Nephron (organoid): Measurements from ENCODE around the gene GABRG1.

Experiments used
- H3K27ac Mint-ChIP-seq, 3 experiments: 2 replicates each; pipeline ENCODE4 v1.8.0; 2020; ENCODE audit warnings: mixed read lengths in 3 of 3, mild to moderate bottlenecking in 2 of 3, moderate library complexity in 1 of 3
- H3K27me3 Mint-ChIP-seq: 2 replicates; pipeline ENCODE4 v1.8.0; 2021; ENCODE audit warnings: low read depth, mild to moderate bottlenecking, moderate library complexity, mixed read lengths
- H3K36me3 Mint-ChIP-seq: 2 replicates; pipeline ENCODE4 v1.8.0; 2020; ENCODE audit warnings: low read depth, mixed read lengths
- H3K4me1 Mint-ChIP-seq: 2 replicates; pipeline ENCODE4 v1.8.0; 2020; ENCODE audit warnings: mixed read lengths
- H3K4me3 Mint-ChIP-seq, 3 experiments: 2 replicates each; pipeline ENCODE4 v1.8.0; 2020; ENCODE audit warnings: mild to moderate bottlenecking in 3 of 3, mixed read lengths in 3 of 3, moderate library complexity in 2 of 3
- H3K9me3 Mint-ChIP-seq: 2 replicates; pipeline ENCODE4 v1.8.0; 2020; ENCODE audit warnings: mixed read lengths
- CTCF ChIP-seq, 3 experiments: fragments of 200-600 bp; sonication (generic); IDR thresholded peaks; one replicate each; pipeline ENCODE4 v1.5.0; 2021; ENCODE audit warnings: antibody characterized with exemption in 3 of 3; ENCODE audit not compliant: unreplicated experiment in 3 of 3

Gene GABRG1

GRCh38 chr4:46081248-46081647 is 42.6 kb downstream of the GABRG1 start:
- Mint-ChIP-seq H3K27ac (no peak overlapping the region), H3K36me3 (no peaks in the 10 kb centered on the region), H3K4me3 (no peak overlapping the region), H3K9me3 (no peaks in the 10 kb centered on the region), H3K27me3 (no peaks in the 10 kb centered on the region), H3K4me1 (no peaks in the 10 kb centered on the region)
- no peak for TF ChIP-seq CTCF (IDR thresholded peaks at IDR 0.05; ENCODE audit: unreplicated experiment in 3 of 3)

GRCh38 chr4:46073778-46074177 is 50.1 kb downstream of the GABRG1 start:
- Mint-ChIP-seq H3K36me3 (no peaks in the 10 kb centered on the region), H3K27me3 (no peaks in the 10 kb centered on the region), H3K9me3 (no peaks in the 10 kb centered on the region), H3K27ac (no peak overlapping the region), H3K4me3 (no peak overlapping the region), H3K4me1 (no peaks in the 10 kb centered on the region)
- no peak for TF ChIP-seq CTCF (IDR thresholded peaks at IDR 0.05; ENCODE audit: unreplicated experiment in 3 of 3)

- TF ChIP-seq CTCF (IDR thresholded peaks at IDR 0.05; ENCODE audit: unreplicated experiment in 3 of 3): no peak
- H3K9me3 Mint-ChIP-seq: no peaks in the 10 kb centered on the region
- H3K27ac Mint-ChIP-seq: no peak overlapping the region
- no peaks in the 10 kb centered on the region for H3K4me1 Mint-ChIP-seq
- H3K4me3 Mint-ChIP-seq: no peak overlapping the region
- no peaks in the 10 kb centered on the region for H3K27me3 Mint-ChIP-seq
- H3K36me3 Mint-ChIP-seq: no peaks in the 10 kb centered on the region
Measured at GRCh38 chr4:46051392-46051791, 72.5 kb downstream of the GABRG1 start.

- Mint-ChIP-seq H3K9me3 (no peaks in the 10 kb centered on the region), H3K27ac (no peak overlapping the region), H3K4me3 (no peak overlapping the region), H3K4me1 (no peaks in the 10 kb centered on the region), H3K36me3 (no peaks in the 10 kb centered on the region), H3K27me3 (peaks cover 3% of the 10 kb centered on the region)
- TF ChIP-seq CTCF (IDR thresholded peaks at IDR 0.05; ENCODE audit: unreplicated experiment in 3 of 3): no peak
Measured at GRCh38 chr4:46032056-46032455, 91.8 kb downstream of the GABRG1 start.

- Mint-ChIP-seq H3K27me3 (no peaks in the 10 kb centered on the region), H3K27ac (no peak overlapping the region), H3K9me3 (no peaks in the 10 kb centered on the region), H3K4me3 (no peak overlapping the region), H3K4me1 (no peaks in the 10 kb centered on the region), H3K36me3 (no peaks in the 10 kb centered on the region)
- TF ChIP-seq CTCF (IDR thresholded peaks at IDR 0.05; ENCODE audit: unreplicated experiment in 3 of 3): no peak
Measured at GRCh38 chr4:46016306-46016705, 107.5 kb downstream of the GABRG1 start.

- Mint-ChIP-seq H3K27ac (no peak overlapping the region), H3K4me3 (no peak overlapping the region), H3K9me3 (no peaks in the 10 kb centered on the region), H3K27me3 (no peaks in the 10 kb centered on the region), H3K4me1 (no peaks in the 10 kb centered on the region), H3K36me3 (no peaks in the 10 kb centered on the region)
- TF ChIP-seq CTCF (IDR thresholded peaks at IDR 0.05; ENCODE audit: unreplicated experiment in 3 of 3): no peak
Measured at GRCh38 chr4:45992728-45993127, 131.1 kb downstream of the GABRG1 start.
